HCT116 (cell line): ENCODE data around the gene TBL2.

Experiments used
- CTCF ChIP-seq, 3 experiments: fragments of 200-600 bp in 1 of 3; sonication (generic) in 1 of 3; IDR thresholded peaks in 2 of 3; conservative IDR thresholded peaks in 1 of 3; 2 replicates each; pipeline ENCODE4 v1.5.1; 2012 to 2017; ENCODE audit warnings: low read depth in 2 of 3, low read length in 2 of 3, antibody characterized with exemption in 1 of 3, borderline replicate concordance in 1 of 3, control low read depth in 1 of 3, mild to moderate bottlenecking in 1 of 3, mixed read lengths in 1 of 3, mixed run types in 1 of 3, moderate library complexity in 1 of 3; ENCODE audit not compliant: insufficient read depth in 1 of 3
- ELF1 ChIP-seq: IDR thresholded peaks from 2 replicates; pipeline ENCODE4 v1.6.1; 2012; ENCODE audit warnings: low read depth, borderline replicate concordance
- POLR2A ChIP-seq: IDR thresholded peaks from 2 replicates; pipeline ENCODE4 v1.7.0; 2011; ENCODE audit warnings: borderline replicate concordance; ENCODE audit not compliant: insufficient read depth, insufficient read length; ENCODE audit errors: extremely low read depth
- POLR2AphosphoS5 ChIP-seq: IDR thresholded peaks from 2 replicates; pipeline ENCODE4 v1.6.1; 2011; ENCODE audit warnings: mild to moderate bottlenecking, low read depth, low read length, moderate library complexity
- REST ChIP-seq: IDR thresholded peaks from 2 replicates; pipeline ENCODE4 v1.6.1; 2012; ENCODE audit warnings: low read depth
- SP1 ChIP-seq: IDR thresholded peaks from 2 replicates; pipeline ENCODE4 v1.6.1; 2012; ENCODE audit warnings: low read depth
- SRF ChIP-seq: IDR thresholded peaks from 2 replicates; pipeline ENCODE4 v1.6.1; 2012; ENCODE audit warnings: low read depth
- ZFX ChIP-seq: fragments of 450-650 bp; IDR thresholded peaks from 2 replicates; pipeline ENCODE4 v1.6.1; 2017

DNA sequence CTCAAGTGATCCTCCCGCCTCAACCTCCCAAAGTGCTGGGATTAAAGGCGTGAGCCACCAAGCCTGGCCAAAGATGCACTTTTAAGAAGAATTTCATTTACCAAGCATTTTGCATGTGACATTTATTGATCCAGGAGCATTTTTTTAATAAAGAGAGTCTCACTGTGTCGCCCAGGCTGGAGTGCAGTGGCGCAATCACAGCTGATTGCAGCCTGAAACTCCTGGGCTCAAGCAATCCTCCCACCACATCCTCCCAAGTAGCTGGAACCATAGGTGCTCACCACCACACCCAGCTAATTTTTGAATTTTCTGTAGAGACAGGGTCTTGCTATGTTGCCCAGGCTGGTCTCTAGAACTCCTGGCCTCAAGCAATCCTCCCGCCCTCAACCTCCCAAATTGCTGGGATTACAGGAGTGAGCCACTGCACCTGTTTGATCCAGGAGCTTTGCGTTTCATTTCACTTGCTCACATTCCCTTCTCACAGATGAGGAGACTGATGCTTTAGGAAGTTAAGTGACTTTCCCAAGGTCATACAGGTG lies 4.4 kb upstream of the TBL2 start:
- TF ChIP-seq SRF, result no peak
- no peak for TF ChIP-seq SP1
- no peak for TF ChIP-seq CTCF (IDR thresholded peaks at IDR 0.05 in 2 of 3, conservative IDR thresholded peaks at IDR 0.05 in 1 of 3; ENCODE audit: borderline replicate concordance in 1 of 3, insufficient read depth in 1 of 3, low read depth in 2 of 3, low read length in 2 of 3)
- TF ChIP-seq ZFX, result no peak
- TF ChIP-seq POLR2AphosphoS5, result no peak
- no peak for TF ChIP-seq POLR2A
- no peak for TF ChIP-seq REST
- no peak for TF ChIP-seq ELF1
